Measurements from ENCODE around the gene CARD14.
"Not testable (repeated sequence)": the region's sequence is repeated elsewhere in the genome, so short reads cannot be mapped to it uniquely, and the experiment has no call there.

Gene CARD14

DNA sequence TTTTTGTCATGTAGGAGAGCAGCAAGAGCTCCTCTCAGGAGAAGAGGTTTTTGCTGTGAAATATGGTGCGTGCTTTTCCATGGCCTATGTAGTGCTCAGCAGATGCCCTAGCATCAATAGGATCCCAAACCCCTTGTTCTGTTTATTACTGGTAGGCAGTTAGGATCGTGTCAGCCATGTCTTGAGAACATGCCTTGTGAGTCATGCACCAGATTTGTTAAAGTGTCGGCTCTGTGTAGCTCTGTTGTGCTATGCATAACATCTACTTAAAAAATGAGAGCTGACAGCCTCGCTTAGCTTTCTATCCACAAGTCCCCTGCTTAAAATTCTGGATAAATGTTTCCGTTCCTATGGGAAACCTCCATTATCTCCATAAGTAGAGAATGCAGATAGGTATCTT lies 18.5 kb upstream of the CARD14 start:
- no peak for DNase-seq

DNA sequence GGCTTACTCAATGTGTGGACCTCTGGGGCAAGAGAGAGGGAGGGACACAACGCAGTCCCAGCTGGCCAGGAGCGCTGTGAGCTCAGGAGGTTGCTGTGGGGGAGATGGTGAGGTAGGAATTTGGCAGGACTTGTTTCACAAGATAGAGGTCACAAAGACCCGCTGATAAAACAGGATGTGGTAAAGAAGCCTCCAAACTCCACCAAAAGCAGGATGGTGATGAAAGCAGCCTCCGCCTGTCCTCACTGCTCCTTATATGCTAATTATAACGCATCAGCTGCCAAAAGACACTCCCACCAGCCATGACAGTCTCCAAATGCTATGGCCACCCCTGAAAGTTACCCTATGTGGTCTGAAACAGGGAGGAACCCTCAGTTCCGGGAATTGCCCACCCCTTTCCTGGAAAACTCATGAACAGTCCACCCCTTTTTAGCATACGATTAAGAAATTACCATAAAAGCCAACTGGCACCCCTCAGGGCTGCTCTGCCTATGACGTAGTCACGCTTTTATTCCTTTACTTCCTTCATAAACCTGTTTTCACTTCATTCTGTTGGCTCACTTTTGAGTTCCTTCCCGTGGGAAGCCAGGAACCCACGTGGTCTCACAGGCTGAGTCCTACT lies 17.6 kb upstream of the CARD14 start:
- DNase-seq = no peak

DNA sequence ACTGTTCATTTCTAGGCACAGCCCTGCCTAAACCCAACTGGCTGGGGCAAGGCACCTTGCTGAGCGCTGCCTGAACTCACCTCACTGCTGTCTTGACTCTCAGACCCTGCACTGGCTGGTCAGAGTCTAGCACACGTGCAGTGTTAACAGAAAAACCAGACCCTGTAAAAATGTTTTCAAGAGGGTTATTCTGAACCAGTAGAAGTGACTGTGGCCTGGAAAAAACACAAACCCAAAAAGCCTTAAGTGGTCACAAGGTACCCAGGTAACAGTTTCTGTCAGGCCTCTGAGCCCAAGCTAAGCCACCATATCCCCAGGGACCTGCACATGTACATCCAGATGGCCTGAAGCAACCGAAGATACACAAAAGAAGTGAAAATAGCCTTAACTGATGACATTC lies 16.8 kb upstream of the CARD14 start:
- DNase-seq = peak; percentile 7

DNA sequence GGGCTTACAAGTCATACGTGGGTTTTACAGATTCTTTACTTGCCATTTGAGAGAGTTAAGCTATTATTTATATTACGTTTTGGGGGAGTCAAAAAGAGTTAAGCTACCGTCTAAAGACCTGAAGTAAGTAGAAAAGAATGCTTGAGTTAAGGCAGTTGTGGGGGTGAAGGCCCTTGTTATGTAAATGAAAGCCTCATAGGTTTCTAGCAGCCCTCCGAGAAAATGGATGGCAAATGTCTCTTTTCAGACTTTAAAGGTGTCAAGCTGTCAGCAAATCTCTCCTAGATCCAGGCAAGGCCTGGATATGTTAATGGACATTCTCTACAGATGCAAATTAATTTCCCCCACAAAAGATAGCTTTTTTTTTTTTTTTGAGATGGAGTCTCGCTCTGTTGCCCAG lies 15.7 kb upstream of the CARD14 start:
- no peak for DNase-seq

DNA sequence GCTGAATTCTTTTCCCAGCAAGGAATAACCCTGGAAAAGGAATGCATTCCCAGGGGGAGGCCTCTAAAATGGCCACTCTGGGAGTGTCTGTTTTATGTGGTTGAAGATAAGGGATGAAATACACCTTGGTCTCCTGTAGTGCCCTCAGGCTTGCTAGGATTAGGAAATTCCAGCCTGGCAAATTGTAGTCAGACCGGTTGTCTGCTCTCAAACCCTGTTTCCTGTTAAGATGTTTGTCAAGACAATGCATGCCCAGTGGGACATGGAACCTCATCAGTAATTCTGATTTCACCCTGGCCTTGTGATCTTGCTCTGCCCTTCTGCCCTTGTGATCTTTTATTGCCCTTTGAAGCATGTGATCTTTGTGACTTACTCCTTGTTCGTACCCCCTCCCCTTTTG lies 14.2 kb upstream of the CARD14 start:
- not testable (repeated sequence) for DNase-seq

DNA sequence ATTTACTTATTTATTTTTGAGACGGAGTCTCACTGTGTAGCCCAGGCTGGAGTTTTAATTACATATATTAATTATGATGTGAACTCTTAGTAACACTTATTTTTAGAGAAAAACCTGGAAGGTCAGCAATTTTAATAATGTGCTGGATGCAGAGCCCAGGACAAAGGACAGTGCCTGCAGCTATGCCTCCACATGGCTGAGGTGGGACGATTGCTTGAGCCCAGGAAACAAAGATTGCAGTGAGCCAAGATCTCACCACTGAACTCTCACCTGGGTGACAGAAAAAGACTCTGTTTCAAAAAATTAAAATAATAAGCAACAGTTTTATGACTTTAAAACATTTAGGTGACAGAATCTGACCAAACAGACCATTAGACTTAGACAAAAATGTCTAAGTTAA lies 11.0 kb upstream of the CARD14 start:
- no peak for DNase-seq

DNA sequence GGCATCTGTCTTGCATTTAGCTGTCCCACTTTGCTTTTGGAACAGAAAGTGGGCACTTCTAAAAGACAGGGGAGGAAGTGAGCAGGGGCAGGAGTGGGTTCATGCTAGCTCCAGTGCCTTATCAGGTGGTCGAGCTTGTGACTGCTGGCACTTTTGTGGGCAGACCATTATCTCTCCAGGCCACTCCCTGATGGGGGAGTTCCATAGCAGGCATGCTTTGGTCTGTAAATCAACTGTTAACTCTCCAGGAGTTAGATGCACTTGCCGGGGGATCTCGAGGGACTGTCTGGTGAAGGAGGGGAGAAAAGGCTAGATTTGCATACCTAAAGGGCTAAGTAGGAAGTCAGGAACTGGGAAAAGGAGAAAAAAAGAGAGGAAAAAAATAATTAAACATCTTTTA lies 9.3 kb upstream of the CARD14 start:
- no peak for DNase-seq

DNA sequence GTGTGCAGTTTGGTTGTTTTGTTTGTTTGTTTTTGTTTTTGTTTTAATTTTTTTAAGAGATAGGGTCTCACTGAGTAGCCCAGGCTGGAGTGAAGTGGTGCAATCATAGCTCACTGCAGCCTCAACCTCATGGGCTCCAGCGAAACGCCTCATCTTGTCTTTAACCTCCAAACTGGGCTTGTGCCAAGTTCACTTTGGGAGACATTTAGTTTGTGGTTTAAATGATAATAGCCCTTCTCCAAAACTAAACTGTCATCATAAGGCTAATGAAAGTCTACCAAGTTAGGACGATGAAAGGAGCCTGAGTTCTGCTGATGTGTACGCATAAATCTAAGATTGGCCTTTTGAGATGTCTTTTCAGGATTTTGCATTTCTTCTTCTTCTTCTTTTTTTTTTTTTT lies 6.5 kb upstream of the CARD14 start:
- no peak for DNase-seq

DNA sequence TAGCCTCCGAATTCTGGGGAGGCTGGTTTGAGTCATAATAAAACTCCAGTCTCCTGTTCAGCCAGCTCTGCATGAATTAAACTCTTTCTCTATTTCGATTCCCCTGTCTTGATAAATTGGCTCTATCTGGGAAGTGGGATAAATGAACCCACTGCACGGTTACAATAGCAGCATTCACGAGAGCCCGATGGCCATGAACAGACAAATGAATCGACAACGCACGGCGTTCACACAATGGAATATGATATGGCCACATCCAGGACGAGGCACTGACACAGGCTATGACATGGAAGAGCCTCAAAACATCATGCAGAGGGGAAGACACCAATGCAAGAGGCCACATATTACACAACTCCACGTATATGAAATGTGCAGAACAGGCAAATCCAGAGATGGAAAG lies 5.6 kb upstream of the CARD14 start:
- DNase-seq = no peak

DNA sequence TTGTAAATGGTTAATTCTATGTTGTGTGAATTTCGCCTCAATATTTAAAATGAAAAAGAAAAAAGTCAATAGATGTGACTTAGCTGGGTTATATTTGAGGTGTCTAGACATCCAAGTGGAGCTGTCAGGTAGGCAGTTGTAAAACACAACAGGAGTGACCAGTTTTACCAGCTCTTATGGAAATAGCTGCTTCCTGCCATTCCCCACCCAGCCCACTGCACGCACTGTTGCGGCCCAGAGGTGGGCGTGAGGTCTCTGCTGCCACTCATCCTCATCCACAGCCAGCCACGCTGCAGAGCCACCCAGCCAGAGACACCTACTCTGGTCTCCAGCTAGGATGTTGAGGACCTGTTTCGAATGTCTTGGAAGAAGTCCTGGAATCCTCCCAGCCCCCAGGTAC lies 3.4 kb upstream of the CARD14 start:
- no peak for DNase-seq

DNA sequence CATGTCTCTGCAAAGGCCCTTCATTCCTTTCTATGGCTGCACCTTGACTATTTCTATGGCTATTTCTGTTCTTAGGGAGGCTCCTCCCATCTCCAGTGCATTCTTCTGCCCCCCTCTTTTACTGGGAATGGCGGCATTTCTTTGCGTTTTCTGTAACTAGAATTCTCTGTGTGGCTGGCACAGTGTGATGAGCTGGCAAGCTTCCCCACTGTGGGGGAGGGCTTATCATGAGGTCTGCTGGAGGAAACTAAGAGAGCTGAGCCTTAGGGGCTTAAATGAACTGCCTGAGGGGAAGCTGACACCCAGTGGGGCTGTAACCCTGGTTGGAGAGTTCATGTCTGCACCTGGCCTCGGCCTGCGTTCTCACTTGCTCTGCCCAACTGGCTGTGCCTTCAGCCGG lies 1.5 kb upstream of the CARD14 start:
- DNase-seq = no peak

DNA sequence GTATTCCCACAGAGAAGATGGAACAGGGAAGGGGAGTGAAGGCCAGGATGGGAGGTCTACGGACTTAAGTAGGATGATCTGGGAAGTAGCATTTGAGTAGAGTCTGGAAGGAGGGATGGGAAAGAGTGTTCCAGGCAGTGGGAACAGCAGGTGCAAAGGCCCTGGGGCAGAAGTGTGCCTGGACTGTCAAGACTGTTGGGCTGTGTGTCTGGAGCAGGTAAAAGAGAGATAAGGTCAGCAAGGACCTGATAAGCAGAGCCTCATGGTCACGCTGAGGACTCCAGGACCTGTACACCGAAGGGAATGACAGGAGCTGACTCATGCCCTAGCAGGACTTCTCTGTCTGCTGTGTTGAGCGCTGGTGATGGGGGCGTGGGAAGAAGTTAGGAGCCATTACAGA lies 723 bp upstream of the CARD14 start:
- DNase-seq = no peak

DNA sequence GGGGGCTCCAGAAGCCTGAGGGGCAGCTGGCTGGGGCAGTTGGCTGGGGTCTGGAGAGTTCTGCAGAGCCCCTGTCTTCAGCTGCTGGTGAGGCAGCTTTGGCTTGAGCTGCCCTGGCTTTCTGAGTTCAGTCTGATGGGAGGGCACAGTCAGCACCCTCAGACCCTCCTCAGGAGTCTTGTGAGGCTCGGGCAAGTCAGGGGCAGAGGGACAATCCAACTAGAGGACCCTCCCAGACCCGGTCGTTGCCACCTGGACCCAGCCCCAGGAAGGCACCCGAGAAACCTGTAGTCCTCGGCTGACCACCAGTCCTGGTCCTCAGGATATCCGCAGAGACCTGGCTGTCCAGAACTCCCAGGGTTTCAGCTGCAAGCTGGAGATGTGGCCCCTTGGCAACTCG lies 1.9 kb downstream of the CARD14 start:
- no peak for DNase-seq

DNA sequence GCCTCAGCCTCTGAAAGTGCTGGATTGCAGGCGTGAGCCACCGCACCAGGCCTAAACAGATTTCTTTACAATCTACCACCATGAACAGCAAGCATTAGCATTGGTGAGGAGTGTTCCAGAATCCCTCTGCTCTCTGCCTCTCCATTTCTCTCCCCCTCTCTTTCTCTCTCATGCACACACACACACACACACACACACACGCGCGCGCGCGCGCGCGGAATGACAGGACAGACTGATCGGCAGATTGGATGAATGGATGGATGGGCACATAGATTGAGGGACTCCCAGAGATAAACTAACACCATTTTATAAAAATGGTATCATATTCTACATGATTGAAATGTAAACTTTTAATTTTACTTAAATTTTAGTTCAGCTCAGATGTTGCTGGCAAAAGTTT lies 3.3 kb downstream of the CARD14 start:
- DNase-seq = no peak

DNA sequence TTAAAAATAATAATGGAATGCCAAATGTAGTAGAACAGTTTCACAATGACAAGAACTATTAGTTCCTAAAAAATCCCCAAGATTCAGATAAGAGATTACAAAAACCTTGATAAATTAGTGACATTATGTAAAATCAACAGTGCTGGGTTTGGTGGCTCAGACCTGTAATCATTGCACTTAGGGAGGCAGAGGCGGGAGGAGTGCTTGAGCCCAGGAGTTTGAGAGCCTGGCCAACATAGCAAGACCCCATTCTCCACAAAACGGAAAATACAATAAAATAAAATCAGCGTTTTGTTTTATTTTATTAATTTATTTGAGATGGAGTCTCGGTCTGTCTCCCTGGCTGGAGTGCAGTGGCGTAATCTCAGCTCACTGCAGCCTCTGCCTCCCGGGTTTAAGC lies 4.1 kb downstream of the CARD14 start:
- no peak for DNase-seq

DNA sequence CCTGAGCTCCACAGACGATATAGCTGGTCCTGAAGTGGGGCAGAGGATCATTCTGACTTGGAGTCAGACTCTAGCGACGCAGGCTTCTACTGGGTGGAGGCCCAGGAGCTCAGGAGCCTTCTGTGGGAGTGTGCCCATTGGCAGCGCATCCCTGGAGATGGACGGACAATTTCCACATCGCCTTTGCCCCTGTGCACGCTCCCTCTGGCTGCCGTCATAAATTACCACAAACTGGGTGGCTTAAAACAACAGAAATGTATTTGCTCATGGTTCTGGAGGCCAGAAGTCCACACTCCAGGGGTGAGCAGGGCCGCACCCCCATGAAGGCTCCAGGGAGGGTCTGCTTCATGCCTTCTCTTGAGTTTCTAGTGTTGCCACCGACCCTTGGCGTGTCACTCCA lies 6.9 kb downstream of the CARD14 start:
- DNase-seq = no peak

DNA sequence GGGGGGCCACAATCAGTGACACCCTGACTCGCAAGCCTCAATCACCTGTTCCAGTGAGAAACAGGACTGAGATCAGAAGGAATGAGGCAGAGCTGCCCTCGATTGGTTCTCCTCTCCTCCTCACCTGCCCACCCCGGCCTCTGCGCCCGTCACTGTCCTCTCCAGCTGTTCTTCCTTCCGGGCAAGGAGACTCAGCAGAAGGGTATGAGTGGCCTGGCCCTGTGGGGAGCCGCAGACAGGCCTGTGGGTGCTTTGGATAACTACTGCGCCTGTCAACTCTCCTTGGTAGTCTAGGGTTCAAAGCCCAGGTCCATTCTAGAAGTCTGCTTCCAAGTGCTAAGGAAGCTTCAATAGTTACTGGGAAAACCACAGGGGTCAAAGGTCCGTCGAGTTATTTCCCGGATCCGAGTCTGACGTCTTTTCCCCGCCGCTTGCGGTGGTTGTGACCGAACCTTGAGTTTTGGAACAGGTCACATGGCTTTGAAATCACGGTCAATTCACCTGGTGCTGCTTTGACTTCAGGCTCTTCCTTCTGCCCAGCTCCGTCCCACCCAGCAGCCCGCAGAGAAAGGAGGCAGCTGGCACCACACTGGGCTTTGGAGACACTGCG lies 8.3 kb downstream of the CARD14 start:
- DNase-seq = no peak

DNA sequence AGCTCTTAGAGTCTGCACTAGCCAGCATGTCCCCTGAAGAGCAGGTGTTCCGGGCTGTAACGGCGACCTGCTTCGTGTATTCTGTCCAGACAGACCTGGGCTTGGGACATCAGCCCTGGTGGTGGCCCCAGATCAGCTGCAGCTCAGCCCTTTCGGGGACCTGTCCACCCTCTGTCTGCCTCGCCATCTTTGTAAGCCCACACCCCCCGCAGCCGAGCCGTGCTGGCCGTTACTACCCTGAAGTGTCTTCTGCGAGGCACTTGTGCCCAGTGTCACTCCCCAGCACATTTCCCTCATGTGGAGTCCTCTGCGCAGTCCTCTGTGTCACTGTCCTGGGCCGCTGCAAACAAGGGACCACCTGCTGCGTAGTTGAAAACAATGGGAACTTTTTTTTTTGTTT lies 10.4 kb downstream of the CARD14 start:
- DNase-seq = no peak

DNA sequence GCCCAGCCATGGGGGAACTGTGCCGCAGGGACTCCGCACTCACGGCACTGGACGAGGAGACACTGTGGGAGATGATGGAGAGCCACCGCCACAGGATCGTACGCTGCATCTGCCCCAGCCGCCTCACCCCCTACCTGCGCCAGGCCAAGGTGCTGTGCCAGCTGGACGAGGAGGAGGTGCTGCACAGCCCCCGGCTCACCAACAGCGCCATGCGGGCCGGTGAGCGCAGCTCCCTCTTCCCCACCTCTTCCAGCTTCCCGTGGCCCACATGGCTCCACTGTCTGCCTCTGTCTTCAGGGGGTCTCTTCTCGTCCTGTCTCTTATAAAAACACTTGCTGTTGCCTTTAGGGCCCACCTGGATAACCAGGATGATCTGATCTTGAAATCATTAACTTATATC lies 11.6 kb downstream of the CARD14 start:
- no peak for DNase-seq

DNA sequence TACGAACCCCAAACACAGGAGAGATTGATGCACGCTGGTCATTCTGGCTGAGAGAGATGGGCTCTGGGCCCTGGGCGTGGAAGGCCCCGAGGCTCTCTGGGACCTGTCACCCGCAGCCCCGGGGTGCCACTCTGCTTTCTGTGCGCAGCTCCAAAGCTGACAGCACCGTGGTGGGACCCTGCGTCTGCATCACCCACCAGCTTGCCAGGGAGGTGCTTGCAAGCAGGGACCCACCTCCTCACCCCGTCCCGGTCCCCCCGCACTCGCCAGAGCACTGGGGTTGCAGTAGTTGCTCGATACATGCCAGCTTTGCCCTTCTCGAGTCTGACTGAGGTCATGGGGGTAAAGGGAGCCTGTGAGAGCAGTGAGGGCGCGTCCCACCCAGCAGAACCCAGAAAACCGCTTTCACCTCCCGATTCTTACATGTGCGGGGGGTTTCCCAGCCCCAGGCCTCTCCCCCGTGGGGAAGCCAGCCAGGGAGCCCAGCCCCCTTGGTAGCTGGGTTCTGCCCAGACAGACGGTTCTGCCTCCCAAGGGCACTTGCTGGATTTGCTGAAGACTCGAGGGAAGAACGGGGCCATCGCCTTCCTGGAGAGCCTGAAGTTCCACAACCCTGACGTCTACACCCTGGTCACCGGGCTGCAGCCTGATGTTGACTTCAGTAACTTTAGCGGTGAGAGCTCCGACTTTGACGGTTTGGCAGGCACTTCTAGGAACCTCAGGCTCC lies 12.5 kb downstream of the CARD14 start:
- no peak for DNase-seq

DNA sequence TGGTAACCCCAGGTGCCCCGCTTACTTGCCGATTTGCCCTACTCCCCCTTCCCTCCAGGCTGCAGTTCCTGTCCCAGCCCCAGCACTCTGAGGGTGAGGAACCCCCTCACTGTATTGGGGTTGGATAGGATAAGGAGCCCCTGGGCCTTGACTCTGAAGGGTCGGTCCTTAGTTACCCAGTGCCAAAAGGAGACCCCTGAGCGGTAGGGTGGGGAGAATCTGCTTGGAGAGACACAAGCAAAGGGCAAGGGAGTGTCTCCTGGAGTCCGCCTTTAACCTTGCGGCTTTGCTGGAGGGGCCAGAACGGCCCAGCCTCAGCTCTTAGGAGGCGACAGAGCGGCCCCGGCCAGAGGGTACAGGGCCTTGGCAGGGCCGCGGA lies 13.0 kb downstream of the CARD14 start:
- no peak for DNase-seq

DNA sequence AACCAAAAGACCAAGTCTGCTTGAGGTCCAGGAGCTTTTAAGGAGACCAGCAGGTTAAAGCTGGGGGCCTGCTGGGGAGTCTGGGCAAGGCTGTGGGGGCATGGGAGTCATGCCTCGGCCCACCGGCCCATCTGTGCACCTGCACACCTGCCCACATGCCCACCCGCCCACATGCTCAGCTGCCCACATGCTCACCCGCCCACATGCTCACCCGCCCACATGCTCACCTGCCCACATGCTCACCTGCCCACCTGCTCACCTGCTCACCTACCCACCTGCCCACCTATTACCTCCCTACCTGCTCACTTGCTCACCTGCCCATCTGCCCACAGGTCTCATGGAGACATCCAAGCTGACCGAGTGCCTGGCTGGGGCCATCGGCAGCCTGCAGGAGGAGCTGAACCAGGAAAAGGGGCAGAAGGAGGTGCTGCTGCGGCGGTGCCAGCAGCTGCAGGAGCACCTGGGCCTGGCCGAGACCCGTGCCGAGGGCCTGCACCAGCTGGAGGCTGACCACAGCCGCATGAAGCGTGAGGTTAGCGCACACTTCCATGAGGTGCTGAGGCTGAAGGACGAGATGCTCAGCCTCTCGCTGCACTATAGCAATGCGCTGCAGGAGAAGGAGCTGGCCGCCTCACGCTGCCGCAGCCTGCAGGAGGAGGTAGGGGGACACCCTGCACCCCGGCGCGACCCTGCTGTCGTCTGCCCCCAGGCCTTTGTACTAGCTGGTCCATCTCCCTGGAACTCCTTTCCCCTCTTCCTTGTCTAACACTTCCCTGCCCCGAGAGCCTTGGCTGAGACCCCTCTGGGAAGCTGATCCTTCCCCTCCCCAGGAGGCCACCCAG lies 14.0 kb downstream of the CARD14 start:
- DNase-seq = no peak

DNA sequence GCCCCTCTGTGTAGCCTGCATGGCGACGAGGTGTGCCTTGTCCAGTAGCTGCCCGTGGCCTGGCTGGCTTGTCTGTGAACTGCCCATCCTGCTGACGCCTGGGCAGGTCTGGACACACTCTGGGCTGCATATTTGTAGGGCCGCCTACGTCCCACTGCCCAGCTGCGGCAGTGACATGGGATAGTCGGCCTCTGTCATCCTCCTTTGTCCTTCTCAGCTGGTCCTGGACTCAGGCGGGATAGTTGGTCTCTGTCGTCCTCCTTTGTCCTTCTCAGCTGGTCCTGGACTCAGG lies 14.5 kb downstream of the CARD14 start:
- no peak for DNase-seq

DNA sequence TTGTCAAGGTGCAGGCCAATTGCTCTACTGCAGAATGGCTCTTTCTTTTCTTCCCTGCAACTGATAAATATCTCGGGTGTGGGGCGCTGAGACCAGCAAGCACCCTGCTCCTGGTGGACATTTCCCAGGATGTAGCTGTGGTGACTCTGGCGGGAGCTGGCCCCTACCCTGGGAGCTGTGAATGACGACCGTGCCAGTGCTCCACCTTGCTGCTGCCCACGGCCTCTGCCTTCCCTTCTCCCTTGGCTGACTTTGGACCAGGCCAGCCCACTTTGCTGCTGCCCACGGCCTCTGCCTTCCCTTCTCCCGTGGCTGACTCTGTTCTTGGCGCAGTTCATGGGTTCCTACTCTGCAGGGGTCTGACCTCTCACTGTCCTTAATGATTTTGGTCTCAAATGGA lies 16.1 kb downstream of the CARD14 start:
- DNase-seq = no peak
